A549 (cell line): ENCODE measurements around the gene GNA12.

Experiments used
- CHD4 ChIP-seq: fragments of 200-600 bp; sonication (generic); IDR thresholded peaks from 2 replicates; pipeline ENCODE4 v1.6.1; 2016; ENCODE audit warnings: antibody characterized with exemption, mild to moderate bottlenecking, borderline replicate concordance
- ESRRA ChIP-seq: fragments of 150-350 bp; IDR thresholded peaks from 2 replicates; pipeline ENCODE4 v1.6.1; 2014; ENCODE audit warnings: mild to moderate bottlenecking, low read length, borderline replicate concordance
- FOSL2 ChIP-seq, 2 experiments: fragments of 450-650 bp in 1 of 2; fragments of >200 bp in 1 of 2; sonication (Bioruptor Twin) in 1 of 2; formaldehyde crosslinking; IDR thresholded peaks; 2 replicates each; pipeline versions ENCODE4 v1.5.0 to v1.6.1; 2016 to 2020; ENCODE audit warnings: mild to moderate bottlenecking in 1 of 2, moderate library complexity in 1 of 2
- KDM1A ChIP-seq: fragments of 200-600 bp; sonication (generic); IDR thresholded peaks from 2 replicates; pipeline ENCODE4 v1.6.1; 2016; ENCODE audit warnings: low read depth, mild to moderate bottlenecking
- PHF8 ChIP-seq: fragments of 200-600 bp; sonication (generic); IDR thresholded peaks from 2 replicates; pipeline ENCODE4 v1.6.1; 2016; ENCODE audit warnings: low read depth, mild to moderate bottlenecking, antibody characterized with exemption, moderate library complexity, borderline replicate concordance
- RFX5 ChIP-seq: fragments of 450-650 bp; IDR thresholded peaks from 2 replicates; pipeline ENCODE4 v1.7.1; 2014; ENCODE audit warnings: antibody characterized with exemption, mild to moderate bottlenecking, moderate library complexity
- TF ChIP-seq, protein P1 (sequence below): fragments of >200 bp; sonication (Bioruptor Twin); formaldehyde crosslinking; IDR thresholded peaks from 3 replicates; pipeline ENCODE4 v1.5.1; 2016
- TF ChIP-seq, protein P2 (sequence below): IDR thresholded peaks from 2 replicates; pipeline ENCODE4 v1.6.1; 2012
- TF ChIP-seq, protein P3 (sequence below): IDR thresholded peaks from 2 replicates; pipeline ENCODE4 v1.6.1; 2012

DNA sequence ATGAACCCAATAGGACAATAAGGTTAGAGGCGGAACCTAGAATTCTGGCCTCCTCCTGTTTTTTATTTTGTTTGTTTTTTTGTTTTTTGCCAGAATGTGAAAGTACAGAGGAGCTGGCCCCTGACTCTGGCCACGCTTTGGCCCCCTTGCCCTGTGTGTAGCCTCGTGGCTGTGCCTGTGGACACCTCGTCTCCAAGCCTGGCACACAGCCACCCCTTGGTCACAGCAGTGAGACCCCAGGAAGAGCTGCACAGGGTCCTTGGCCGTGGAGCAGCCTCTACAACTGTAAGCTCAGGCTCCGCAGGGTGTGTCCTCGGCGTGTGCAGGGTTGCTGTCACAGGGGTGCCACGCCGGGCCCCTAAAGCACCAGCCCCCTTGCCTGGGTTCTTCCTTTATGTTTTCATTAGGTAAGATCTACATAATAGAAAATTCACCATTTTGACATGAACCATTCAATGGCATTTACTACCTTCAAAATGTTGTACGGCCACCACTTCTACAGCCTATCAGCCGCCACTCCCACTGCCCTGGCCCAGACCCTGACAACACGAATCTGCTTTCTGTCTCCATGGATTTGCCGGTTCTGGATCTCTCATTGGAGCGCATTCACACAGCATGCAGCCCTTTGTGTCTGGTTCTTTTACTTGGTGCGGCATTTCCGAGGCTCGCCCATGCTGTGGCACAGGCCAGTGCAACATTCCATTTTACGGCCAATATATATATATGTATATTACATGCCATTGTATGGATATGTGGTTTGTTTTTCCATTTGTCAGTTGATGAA is 105.2 kb downstream of the GNA12 start:
- TF ChIP-seq, protein P1, sequence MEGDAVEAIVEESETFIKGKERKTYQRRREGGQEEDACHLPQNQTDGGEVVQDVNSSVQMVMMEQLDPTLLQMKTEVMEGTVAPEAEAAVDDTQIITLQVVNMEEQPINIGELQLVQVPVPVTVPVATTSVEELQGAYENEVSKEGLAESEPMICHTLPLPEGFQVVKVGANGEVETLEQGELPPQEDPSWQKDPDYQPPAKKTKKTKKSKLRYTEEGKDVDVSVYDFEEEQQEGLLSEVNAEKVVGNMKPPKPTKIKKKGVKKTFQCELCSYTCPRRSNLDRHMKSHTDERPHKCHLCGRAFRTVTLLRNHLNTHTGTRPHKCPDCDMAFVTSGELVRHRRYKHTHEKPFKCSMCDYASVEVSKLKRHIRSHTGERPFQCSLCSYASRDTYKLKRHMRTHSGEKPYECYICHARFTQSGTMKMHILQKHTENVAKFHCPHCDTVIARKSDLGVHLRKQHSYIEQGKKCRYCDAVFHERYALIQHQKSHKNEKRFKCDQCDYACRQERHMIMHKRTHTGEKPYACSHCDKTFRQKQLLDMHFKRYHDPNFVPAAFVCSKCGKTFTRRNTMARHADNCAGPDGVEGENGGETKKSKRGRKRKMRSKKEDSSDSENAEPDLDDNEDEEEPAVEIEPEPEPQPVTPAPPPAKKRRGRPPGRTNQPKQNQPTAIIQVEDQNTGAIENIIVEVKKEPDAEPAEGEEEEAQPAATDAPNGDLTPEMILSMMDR = no peak
- no peak for TF ChIP-seq ESRRA
- TF ChIP-seq FOSL2 (IDR thresholded peaks at IDR 0.05) = no peak
- TF ChIP-seq FOSL2 (CRISPR knock-in tag; IDR thresholded peaks at IDR 0.05) = no peak
- TF ChIP-seq, protein P2, sequence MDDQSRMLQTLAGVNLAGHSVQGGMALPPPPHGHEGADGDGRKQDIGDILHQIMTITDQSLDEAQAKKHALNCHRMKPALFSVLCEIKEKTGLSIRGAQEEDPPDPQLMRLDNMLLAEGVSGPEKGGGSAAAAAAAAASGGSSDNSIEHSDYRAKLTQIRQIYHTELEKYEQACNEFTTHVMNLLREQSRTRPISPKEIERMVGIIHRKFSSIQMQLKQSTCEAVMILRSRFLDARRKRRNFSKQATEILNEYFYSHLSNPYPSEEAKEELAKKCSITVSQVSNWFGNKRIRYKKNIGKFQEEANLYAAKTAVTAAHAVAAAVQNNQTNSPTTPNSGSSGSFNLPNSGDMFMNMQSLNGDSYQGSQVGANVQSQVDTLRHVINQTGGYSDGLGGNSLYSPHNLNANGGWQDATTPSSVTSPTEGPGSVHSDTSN = no peak
- TF ChIP-seq CHD4 = no peak
- no peak for TF ChIP-seq PHF8
- no peak for TF ChIP-seq KDM1A
- TF ChIP-seq, protein P3, sequence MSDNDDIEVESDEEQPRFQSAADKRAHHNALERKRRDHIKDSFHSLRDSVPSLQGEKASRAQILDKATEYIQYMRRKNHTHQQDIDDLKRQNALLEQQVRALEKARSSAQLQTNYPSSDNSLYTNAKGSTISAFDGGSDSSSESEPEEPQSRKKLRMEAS = no peak
- no peak for TF ChIP-seq RFX5
